HepG2 (cell line): ENCODE results near the gene PPY. TPM values are rescaled to one million over a fixed set of nuclear protein-coding genes. Genes with fewer than 3 reads are reported as not detected.

Experiments
- BCL6 ChIP-seq: IDR thresholded peaks from 2 replicates; pipeline ENCODE4 v1.6.1; 2016; ENCODE audit warnings: missing genetic modification reagents, missing compliant biosample characterization
- CBX2 ChIP-seq, 2 experiments: fragments of 200-600 bp in 1 of 2; sonication (generic); formaldehyde crosslinking in 1 of 2; IDR thresholded peaks; 2 replicates each; pipeline versions ENCODE4 v1.7.0 to v1.8.1; 2018 to 2022; ENCODE audit warnings: low read depth in 2 of 2, low read length in 1 of 2, mild to moderate bottlenecking in 1 of 2, missing genetic modification reagents in 1 of 2
- GABPB1 ChIP-seq: IDR thresholded peaks from 2 replicates; pipeline ENCODE4 v1.6.1; 2016; ENCODE audit warnings: mild to moderate bottlenecking, missing genetic modification reagents, moderate library complexity, missing compliant biosample characterization
- HDAC1 ChIP-seq: sonication (generic); formaldehyde crosslinking; IDR thresholded peaks from 2 replicates; pipeline ENCODE4 v1.5.1; 2020; ENCODE audit warnings: mild to moderate bottlenecking, missing genetic modification reagents
- ISL2 ChIP-seq: sonication (generic); formaldehyde crosslinking; IDR thresholded peaks from 2 replicates; pipeline ENCODE4 v1.5.0; 2020; ENCODE audit warnings: missing genetic modification reagents
- KDM6A ChIP-seq: IDR thresholded peaks from 2 replicates; pipeline ENCODE4 v1.6.1; 2016; ENCODE audit warnings: low read depth
- KLF6 ChIP-seq: IDR thresholded peaks from 2 replicates; pipeline ENCODE4 v1.8.0; 2016; ENCODE audit warnings: missing biosample characterization, missing genetic modification reagents
- KLF9 ChIP-seq: IDR thresholded peaks from 2 replicates; pipeline ENCODE4 v1.6.1; 2016; ENCODE audit warnings: low read depth
- NAIF1 ChIP-seq: sonication (generic); formaldehyde crosslinking; IDR thresholded peaks from 2 replicates; pipeline ENCODE4 v1.5.0; 2020; ENCODE audit warnings: mild to moderate bottlenecking, missing genetic modification reagents, borderline replicate concordance
- NFE2L2 ChIP-seq: fragments of 150-350 bp; IDR thresholded peaks from 2 replicates; pipeline ENCODE4 v1.6.1; 2014; ENCODE audit warnings: low read length
- RBAK ChIP-seq: sonication (generic); formaldehyde crosslinking; IDR thresholded peaks from 2 replicates; pipeline ENCODE4 v1.5.1; 2020; ENCODE audit warnings: mild to moderate bottlenecking, missing genetic modification reagents
- SKI ChIP-seq: fragments of 450-650 bp; IDR thresholded peaks from one replicate; pipeline ENCODE4 v1.6.1; 2018; ENCODE audit warnings: mild to moderate bottlenecking; ENCODE audit not compliant: partially characterized antibody
- ZNF30 ChIP-seq: sonication (generic); formaldehyde crosslinking; IDR thresholded peaks from 2 replicates; pipeline ENCODE4 v1.5.0; 2020; ENCODE audit warnings: mild to moderate bottlenecking, missing genetic modification reagents
- ZNF883 ChIP-seq: sonication (generic); formaldehyde crosslinking; IDR thresholded peaks from 2 replicates; pipeline ENCODE4 v1.5.1; 2020; ENCODE audit warnings: mild to moderate bottlenecking, missing genetic modification reagents; ENCODE audit errors: not compliant biosample characterization
- ZSCAN21 ChIP-seq: sonication (generic); formaldehyde crosslinking; IDR thresholded peaks from 2 replicates; pipeline ENCODE4 v1.8.0; 2022; ENCODE audit warnings: mild to moderate bottlenecking, missing genetic modification reagents, moderate library complexity, borderline replicate concordance
- polyA plus RNA-seq, 8 experiments: library from polyadenylated mRNA; depleted of rRNA in 3 of 8; stranded (reverse) in 7 of 8; unstranded in 1 of 8; fragments of >200 nt; fragmentation: Illumina TruSeq in 4 of 8; extraction: Trizol in 4 of 8; gene quantifications; 2 replicates each; pipeline versions ENCODE4 v1.2.1 to v1.2.3, GENCODE V29; 2011 to 2016; ENCODE audit warnings: low read depth in 4 of 8, missing spikeins in 1 of 8, mixed read lengths in 1 of 8; ENCODE audit not compliant: insufficient read depth in 1 of 8
- total RNA-seq, 5 experiments: library from RNA; depleted of rRNA; stranded (reverse); fragments of >200 nt; fragmentation: Illumina TruSeq; extraction: Trizol; gene quantifications; 2 replicates each; pipeline ENCODE4 v1.2.3, GENCODE V29; 2016; ENCODE audit warnings: low read depth in 1 of 5
- TF ChIP-seq, protein P1 (sequence below): IDR thresholded peaks from 2 replicates; pipeline ENCODE4 v1.6.1; 2018; ENCODE audit warnings: missing genetic modification reagents
- TF ChIP-seq, protein P2 (sequence below): sonication (generic); formaldehyde crosslinking; IDR thresholded peaks from 2 replicates; pipeline ENCODE4 v1.4.0; 2020; ENCODE audit warnings: low read depth, mild to moderate bottlenecking, missing genetic modification reagents
- TF ChIP-seq, protein P3 (sequence below): sonication (generic); formaldehyde crosslinking; IDR thresholded peaks from 2 replicates; pipeline ENCODE4 v1.8.1; 2022; ENCODE audit warnings: low read depth, mild to moderate bottlenecking, missing genetic modification reagents
- TF ChIP-seq, protein P4 (sequence below): sonication (generic); formaldehyde crosslinking; IDR thresholded peaks from 2 replicates; pipeline ENCODE4 v1.4.0; 2020; ENCODE audit warnings: missing genetic modification reagents
- TF ChIP-seq, protein P5 (sequence below): IDR thresholded peaks from 2 replicates; pipeline ENCODE4 v1.6.1; 2016; ENCODE audit warnings: control low read depth
- TF ChIP-seq, protein P6 (sequence below): sonication (generic); formaldehyde crosslinking; conservative IDR thresholded peaks from 2 replicates; pipeline ENCODE4 v1.8.0; 2022; ENCODE audit warnings: mild to moderate bottlenecking, moderate library complexity, missing genetic modification reagents

PPY gene
- total and polyA plus RNA-seq, 2 of the 13 experiments (the other 11 are each of a cell fraction or from before 2014, with no cell fraction given), result not detected

DNA sequence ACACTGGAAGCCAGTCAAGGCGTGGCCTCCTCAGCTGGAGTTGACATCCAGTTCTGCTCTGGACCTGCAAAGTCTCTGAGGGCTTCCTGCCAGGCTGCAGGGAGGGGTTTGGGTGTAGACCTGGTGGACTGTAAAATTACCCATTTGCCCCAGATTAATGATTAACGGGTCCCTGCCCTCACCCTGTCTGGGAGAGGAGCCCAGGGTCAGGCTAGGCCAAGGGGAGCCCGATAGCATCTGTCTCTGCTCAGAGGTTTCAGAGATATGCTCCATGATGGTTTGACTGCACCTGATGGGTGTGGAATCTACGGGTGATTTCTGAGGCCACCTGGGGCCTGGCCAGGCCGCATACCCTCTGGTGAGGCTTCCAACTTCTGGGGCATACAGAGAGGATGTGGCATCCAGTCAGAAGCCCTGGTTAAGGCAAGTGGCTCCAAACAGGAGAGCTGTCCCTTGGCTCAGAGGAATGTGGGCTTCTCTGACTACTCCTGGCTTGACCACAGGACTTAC, 11.2 kb downstream of the PPY start (continued):
- TF ChIP-seq BCL6 (no peak; the same call in 1 of the 2 replicates), KLF6 (CRISPR knock-in tag) (no peak), ZSCAN21 (CRISPR knock-in tag) (no peak), ZNF30 (no peak), ZNF883 (no peak), ISL2 (0 out of 2 replicates have a peak, but pooled peaks have one; percentile 22), KLF9 (no peak), SKI (peak; percentile 82), HDAC1 (CRISPR knock-in tag) (peak; percentile 51), NFE2L2 (no peak), NAIF1 (CRISPR knock-in tag) (no peak), CBX2 (IDR thresholded peaks at IDR 0.05; ENCODE audit: low read depth, low read length) (no peak), CBX2 (CRISPR knock-in tag; IDR thresholded peaks at IDR 0.05; ENCODE audit: low read depth) (no peak), RBAK (no peak), KDM6A (CRISPR knock-in tag) (no peak), GABPB1 (CRISPR knock-in tag) (no peak)
- TF ChIP-seq, protein P1, sequence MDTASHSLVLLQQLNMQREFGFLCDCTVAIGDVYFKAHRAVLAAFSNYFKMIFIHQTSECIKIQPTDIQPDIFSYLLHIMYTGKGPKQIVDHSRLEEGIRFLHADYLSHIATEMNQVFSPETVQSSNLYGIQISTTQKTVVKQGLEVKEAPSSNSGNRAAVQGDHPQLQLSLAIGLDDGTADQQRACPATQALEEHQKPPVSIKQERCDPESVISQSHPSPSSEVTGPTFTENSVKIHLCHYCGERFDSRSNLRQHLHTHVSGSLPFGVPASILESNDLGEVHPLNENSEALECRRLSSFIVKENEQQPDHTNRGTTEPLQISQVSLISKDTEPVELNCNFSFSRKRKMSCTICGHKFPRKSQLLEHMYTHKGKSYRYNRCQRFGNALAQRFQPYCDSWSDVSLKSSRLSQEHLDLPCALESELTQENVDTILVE (CRISPR knock-in tag), result no peak
- TF ChIP-seq, protein P2, sequence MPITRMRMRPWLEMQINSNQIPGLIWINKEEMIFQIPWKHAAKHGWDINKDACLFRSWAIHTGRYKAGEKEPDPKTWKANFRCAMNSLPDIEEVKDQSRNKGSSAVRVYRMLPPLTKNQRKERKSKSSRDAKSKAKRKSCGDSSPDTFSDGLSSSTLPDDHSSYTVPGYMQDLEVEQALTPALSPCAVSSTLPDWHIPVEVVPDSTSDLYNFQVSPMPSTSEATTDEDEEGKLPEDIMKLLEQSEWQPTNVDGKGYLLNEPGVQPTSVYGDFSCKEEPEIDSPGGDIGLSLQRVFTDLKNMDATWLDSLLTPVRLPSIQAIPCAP (CRISPR knock-in tag), result no peak
- TF ChIP-seq, protein P3, sequence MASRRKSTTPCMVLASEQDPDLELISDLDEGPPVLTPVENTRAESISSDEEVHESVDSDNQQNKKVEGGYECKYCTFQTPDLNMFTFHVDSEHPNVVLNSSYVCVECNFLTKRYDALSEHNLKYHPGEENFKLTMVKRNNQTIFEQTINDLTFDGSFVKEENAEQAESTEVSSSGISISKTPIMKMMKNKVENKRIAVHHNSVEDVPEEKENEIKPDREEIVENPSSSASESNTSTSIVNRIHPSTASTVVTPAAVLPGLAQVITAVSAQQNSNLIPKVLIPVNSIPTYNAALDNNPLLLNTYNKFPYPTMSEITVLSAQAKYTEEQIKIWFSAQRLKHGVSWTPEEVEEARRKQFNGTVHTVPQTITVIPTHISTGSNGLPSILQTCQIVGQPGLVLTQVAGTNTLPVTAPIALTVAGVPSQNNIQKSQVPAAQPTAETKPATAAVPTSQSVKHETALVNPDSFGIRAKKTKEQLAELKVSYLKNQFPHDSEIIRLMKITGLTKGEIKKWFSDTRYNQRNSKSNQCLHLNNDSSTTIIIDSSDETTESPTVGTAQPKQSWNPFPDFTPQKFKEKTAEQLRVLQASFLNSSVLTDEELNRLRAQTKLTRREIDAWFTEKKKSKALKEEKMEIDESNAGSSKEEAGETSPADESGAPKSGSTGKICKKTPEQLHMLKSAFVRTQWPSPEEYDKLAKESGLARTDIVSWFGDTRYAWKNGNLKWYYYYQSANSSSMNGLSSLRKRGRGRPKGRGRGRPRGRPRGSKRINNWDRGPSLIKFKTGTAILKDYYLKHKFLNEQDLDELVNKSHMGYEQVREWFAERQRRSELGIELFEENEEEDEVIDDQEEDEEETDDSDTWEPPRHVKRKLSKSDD (CRISPR knock-in tag), result no peak
- TF ChIP-seq, protein P4, sequence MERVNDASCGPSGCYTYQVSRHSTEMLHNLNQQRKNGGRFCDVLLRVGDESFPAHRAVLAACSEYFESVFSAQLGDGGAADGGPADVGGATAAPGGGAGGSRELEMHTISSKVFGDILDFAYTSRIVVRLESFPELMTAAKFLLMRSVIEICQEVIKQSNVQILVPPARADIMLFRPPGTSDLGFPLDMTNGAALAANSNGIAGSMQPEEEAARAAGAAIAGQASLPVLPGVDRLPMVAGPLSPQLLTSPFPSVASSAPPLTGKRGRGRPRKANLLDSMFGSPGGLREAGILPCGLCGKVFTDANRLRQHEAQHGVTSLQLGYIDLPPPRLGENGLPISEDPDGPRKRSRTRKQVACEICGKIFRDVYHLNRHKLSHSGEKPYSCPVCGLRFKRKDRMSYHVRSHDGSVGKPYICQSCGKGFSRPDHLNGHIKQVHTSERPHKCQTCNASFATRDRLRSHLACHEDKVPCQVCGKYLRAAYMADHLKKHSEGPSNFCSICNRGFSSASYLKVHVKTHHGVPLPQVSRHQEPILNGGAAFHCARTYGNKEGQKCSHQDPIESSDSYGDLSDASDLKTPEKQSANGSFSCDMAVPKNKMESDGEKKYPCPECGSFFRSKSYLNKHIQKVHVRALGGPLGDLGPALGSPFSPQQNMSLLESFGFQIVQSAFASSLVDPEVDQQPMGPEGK, result peak; percentile 68; the same call in 1 of the 2 replicates
- TF ChIP-seq, protein P5, sequence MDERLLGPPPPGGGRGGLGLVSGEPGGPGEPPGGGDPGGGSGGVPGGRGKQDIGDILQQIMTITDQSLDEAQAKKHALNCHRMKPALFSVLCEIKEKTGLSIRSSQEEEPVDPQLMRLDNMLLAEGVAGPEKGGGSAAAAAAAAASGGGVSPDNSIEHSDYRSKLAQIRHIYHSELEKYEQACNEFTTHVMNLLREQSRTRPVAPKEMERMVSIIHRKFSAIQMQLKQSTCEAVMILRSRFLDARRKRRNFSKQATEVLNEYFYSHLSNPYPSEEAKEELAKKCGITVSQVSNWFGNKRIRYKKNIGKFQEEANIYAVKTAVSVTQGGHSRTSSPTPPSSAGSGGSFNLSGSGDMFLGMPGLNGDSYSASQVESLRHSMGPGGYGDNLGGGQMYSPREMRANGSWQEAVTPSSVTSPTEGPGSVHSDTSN, result no peak
- TF ChIP-seq, protein P6, sequence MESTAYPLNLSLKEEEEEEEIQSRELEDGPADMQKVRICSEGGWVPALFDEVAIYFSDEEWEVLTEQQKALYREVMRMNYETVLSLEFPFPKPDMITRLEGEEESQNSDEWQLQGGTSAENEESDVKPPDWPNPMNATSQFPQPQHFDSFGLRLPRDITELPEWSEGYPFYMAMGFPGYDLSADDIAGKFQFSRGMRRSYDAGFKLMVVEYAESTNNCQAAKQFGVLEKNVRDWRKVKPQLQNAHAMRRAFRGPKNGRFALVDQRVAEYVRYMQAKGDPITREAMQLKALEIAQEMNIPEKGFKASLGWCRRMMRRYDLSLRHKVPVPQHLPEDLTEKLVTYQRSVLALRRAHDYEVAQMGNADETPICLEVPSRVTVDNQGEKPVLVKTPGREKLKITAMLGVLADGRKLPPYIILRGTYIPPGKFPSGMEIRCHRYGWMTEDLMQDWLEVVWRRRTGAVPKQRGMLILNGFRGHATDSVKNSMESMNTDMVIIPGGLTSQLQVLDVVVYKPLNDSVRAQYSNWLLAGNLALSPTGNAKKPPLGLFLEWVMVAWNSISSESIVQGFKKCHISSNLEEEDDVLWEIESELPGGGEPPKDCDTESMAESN (CRISPR knock-in tag), result no peak
